ENCODE measurements around the gene NOTO.

- no peak for TF ChIP-seq POLR2A (IDR thresholded peaks at IDR 0.05)
- no peak for TF ChIP-seq CTCF (IDR thresholded peaks at IDR 0.05)
Measured at GRCh38 chr2:73202156-73203054, at the start of gene NOTO.

Data from adrenal gland (tissue), 5 donors.